Fibroblast of skin of right quadriceps (primary cell): ENCODE results near the gene RIN1.

Experiments used
- DNase-seq: peaks from one replicate; pipeline ENCODE4 v3.0.0-alpha.2; 2013

Gene RIN1

DNA sequence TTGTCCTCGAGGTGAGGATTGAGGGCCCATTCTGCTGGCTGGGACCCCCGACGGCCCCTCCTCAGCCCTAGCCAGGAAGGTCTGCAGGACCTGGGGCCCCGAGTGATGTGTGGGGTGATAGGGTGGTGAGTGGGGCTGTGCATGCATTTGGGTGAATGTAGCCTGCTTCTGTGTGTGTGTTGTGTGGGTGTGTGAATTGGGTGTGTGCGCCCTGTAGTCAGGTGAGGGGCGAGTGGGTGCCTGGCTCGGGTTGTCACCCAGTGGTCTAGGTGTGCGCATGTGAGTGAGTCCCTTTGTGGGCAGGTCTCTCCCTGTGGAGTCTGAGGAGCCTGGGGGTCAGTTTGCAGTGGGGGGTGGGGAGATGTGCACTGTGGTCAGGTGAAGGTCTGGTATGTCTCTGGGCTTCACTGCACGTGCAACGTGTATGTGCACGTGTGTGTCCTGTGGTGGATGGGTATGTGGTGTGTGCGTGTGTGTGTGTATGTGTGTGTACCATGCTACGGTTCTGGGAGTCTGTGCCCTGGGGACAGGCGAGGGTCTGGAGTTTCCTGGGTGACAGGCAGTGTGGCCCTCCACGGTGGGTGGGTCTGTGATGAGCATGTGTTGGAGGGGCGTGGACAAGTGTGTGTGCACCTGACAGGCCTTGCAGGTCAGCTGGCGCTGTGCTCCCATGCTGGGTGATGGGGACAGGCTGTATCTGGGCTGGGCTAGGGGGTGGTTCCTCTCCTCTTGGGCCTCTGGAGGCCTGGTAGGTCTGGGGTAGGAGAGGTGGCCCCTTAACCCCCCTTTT is 43.5 kb downstream of the RIN1 start:
- no peak for DNase-seq

DNA sequence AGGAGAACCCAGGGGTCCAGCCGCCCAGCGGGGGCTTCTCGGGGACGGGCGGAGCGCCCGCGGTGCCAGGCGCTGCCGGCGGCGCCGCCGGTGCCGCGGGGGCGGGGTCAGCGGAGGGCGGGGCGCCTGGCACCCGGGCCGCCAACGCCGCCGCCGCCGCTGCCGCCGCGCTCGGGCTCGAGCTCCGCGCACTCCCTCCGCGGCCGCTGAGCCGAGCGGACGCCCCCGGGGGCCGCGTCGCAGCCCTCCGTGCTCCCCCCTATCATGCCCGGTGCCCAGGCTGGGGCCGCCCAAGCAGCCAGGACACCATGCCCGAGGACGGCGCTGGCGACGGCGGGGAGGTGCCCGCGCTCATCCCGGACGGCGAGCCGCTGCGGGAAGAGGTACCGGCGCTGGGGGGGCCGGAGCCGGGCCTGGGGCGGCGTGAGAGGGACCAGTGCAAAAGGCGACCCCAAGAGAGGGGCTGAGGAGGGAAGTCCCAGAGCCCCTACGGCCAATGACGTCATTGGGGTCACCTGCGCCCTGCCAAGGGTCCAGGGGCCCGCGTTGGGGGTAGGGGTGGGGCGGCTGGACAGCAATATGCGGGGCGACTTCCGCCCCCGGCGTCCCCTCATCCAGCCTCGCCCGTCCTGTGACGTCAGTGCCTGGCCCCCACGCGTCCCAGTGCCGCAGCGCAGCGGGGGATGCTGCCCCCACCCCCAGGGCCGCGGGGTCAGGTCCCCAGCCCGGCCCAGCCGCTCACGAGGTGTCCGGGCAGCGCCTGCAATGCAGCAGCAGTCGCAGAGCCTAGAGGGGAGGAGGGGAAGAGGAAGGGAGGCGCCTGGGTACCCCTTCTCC is 44.3 kb downstream of the RIN1 start, which contains the start of gene TMEM151A:
TMEM151A (plus strand) TSS at position 189 of the 837 bp plus-strand sequence; CDS start at position 309, 120 bp downstream.
- DNase-seq = no peak

DNA sequence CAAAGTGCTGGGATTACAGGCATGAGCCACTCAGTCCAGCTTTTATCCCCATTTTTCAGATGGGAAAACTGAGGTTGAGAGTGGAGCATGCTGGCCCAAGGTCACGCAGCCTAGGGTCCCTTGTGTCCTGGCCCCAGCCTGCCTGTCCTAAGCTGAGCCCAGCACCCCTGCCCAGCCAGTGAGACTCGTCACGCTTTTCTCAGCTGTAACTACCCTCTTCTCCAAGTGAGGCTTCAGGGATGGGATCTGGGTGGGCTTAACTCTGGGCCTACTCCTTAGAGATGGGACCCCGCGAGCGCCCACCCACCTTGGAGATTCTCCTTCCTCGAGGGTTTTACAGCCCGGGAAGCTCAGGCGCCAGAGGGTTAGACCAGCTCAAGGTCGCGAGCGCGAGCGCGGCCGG is 44.9 kb downstream of the RIN1 start:
- DNase-seq = no peak

DNA sequence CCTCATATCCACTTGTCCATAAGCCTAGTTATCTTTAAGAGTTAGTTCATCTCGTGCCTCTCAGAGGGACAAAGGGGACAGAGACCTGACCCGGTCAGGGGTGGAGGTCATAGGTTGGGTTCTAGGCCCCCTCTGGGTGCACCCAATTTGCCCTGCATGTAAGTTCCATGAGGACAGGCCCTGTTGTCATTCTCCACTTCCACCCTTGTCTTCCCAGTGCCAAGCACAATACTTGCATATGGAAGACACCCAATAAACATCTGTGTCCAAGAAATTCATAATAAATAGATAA is 46.0 kb downstream of the RIN1 start:
- DNase-seq = no peak

DNA sequence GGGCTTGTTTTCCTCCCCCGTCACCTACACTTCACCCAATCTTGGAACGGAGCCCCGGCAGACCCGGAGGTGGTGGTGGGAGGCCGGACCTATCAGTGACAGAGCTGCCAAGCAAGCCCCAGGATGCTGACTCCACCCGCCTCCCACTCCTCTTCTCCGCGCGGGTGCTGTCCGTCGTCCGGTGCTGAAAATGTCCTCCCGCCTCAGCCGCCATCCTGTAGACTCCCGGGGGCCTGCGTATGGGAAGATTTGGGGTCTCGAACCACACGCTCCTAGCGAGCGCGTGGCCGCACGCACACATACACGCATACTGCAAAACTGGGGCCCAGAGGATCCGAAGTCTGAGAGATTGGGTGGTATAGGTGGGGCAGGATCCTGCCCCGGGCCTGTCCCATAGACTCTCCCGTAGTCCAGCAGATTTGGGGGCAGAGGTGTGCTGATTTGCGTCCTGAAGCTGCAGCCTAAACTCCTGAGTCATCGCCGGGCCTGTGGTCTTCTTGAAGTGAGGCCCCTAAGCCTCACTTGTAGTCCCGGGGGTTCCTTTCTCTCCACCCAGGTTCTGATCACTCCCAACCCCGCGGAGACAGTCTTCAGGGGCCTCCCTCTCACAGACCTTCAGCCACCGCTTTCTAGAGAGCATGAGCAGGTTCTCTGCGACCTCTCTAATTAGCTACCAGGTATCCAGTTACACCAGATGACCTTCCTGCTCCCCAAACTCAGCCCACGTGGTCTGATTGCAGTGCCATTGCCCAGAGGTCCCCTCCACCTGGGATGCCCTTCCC is 46.5 kb downstream of the RIN1 start:
- no peak for DNase-seq

DNA sequence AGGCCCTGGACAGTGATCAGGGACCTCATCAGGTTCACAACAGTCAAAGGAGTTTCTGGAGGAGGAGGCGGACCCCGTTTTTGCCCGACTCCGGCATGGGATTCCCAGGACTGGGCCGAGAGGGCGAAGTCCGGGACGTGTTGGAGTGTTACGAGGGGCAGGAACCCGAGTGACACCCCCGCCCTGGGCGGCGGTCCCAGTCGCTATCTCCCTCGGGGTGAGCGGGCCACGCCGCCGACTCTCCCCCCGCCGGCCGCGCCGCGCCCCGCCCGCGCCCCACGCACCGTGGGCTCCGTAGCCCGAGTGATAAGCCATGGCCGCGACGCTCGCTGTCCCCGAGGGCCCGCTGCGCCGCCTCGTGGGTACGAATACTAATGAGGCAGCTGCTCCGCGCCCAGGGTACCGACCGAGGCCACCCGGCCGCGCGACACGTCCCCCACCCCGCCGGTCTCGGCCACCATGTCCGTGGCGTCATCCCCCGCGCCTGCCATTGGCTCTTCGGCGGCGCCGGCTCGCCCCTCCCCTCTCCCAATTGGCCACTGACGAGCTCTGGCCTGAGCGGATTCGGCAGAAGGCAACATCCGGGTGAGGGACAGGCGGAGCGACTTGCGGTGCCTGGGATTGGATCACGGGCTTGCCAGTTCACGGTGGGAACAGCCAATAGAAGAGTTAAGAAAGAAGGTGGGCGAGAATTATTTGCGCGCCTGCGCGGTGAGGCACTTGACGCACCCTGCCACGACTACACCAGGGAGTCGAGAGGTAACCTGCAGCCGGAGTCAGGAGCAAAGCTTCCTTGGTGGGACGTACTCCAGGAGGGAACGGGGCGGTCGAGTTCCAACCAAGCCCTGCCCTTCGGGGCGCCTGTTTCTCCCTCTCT is 47.3 kb downstream of the RIN1 start, which contains the start of gene YIF1A:
YIF1A (minus strand) TSS at position 473 of the 877 bp plus-strand sequence; CDS start at position 315, 158 bp downstream.
- DNase-seq = peak; percentile 100

DNA sequence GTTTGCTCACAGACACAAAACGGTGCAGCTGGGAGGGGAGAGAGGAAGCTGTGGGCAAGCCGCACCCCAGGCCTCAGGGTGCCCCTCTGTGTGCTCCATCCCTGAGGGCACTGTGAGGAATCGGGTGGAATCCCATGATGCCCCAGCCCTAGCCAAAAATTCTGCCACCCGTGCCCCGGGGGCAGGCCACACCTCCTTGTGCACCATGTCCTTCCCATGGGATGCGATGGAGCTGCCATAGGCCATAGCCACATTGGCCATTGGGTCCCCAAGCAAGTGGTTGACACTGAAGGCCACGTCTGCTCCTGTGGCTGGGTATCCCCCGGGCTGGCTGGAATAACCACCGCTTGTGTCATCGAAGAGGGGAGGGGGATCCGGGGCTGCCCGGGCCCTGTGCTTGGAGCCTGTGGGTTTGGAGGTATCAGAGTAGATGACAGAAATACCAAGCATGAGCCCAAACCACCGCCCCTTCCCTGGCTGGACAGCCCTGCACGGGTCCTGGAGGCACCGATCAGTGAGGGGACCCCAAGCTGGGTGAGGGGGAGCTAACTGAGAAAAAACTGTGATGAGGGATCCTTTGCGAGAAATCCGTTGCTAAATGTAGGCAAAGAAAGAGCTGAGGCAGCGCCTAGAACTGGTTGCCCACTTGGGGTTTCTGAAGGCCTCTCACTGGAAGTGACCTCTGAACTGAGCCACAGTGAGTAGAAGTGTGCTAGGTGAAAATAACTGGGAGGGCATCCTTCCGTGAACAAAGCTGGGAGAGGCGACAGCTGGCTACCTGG is 48.2 kb downstream of the RIN1 start:
- DNase-seq = no peak

DNA sequence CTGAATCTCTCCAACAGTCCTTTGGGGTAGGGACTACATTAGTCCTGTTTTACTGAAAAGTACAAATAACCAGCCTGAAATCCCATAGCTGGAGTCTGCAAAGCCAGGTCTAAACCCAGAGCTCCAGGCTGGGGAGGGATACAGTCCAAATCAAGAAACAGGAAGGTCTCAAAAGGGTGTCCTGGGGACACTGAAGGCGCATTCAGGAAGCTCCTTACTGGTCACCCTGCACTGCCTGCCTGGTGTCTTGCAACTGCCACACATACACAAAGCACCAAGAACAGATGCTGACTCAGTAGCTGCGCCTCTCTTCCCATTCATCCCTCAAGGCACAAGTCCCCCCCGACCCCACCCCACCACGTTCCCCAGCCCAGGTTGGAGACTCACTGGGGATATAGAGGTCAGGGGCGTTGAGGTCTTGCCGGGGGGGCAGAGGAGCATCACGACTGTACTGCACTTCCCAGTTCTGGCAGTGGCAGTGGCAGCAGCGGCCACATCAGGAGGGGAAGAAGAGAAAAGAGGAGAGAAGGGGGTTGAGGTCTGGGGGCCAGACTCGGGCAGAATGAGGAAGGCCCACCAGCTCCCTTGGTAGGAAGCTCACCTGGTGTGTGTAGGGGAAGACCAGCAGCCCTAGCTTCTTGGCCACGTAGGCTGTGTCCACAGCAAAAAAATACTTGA is 48.9 kb downstream of the RIN1 start:
- no peak for DNase-seq

DNA sequence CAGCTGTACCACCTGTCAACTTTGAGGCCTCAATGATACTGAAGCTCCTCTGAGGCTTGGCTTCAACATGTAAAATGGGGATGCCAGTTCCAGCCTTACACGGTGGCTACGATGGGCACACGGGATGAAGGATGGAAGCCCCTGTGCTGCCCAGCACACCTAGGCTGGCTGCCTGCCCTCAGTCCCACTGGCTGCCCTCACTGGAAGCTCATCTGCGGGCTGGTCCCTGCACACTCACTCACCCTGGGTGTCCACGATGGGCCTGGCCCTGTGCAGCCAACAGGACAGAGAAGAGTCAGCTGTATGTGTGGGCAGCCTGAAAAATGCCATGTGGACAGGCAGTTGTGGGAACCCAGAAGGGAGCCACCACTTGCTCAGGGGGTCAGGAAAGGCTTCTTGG is 49.5 kb downstream of the RIN1 start:
- no peak for DNase-seq

DNA sequence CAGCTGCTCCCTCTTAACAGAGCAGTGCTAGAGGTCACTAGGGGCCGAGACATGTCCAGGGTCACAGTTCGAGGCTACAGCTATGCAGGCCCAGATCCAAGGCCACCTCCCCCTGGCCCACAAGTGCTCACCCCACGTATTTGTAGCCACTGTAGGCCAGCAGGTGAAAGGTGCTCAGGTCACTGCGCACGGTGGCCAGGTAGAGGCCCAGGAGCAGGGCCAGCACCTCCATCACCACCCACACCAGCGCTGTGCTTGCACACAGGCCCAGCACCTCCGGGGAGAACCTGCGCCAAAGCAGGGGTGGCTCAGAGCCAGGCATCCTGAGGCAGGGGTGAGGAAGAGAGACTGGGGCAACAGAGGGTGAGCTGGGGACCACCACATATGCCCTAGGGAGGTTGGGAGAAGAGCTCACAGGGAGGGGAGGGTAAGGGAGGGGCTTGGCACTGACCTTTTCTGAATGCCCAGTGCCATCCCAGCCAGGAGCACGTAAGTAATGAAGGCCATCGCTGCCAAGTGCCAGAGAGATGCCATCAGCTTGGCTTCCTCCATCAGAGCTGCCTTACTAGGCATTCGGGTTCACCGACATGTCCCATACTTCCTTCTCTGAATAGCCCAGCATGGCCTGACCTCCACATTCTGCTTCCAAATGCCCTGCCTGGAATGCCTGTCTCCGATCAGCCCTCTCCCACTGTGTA is 50.8 kb downstream of the RIN1 start:
- no peak for DNase-seq

DNA sequence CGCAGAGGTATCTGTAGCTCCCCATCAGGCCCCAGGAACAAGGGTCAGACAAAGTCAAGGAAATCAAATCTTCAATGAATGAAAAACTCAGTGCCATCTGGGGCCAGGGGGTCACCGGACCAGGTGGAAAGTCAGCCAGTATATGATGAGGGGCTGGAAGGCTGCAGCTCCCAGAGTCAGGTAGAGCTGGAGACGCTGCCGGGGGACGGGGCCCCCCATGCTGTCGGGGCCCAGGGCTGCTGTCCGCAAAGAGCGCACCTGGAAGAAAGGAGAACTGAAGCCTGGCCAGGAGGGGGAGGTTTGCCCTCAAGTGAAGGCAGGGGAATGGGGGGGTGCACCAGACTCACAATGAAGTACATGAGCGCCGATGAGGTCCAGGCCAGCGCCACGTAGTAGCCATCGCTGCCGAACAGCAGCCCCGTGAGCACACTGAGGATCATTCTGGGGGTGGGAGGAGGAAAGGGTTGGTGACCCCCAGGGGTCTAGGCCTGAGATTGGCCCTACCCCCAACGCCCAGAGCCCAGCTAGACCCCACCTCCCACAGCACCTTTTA is 51.6 kb downstream of the RIN1 start:
- no peak for DNase-seq

DNA sequence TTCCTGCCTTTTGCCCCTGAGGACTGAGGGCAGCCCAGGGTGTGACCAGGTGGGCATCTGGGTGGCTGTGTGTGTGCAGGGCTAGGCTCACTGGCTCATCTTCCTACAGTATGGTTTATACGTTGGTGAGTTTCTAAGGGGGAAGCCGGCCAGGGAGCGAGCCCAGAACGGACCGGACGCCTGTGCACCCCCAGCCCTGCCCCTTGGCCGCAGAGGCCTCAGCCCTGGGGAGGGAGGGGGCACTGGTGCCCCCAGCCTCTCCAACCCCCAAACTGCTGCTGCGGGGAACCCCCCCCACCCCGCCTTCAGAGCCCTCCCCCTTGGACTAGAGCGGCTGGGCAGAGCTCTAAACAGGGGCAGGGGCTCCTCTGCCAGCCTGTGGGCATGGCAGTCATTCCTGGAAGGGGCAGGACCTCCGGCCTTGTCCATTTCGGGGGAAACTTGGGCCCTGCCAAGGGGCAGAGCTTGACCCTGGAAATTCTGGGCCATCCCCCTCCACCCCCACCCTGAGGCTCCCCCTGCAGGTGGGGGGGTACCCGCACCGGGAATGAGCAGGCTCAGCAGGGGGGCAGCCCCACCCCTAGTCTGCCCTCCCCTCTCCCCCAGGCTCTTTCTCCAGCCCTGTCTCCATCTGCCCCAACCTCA is 52.7 kb downstream of the RIN1 start:
- no peak for DNase-seq

DNA sequence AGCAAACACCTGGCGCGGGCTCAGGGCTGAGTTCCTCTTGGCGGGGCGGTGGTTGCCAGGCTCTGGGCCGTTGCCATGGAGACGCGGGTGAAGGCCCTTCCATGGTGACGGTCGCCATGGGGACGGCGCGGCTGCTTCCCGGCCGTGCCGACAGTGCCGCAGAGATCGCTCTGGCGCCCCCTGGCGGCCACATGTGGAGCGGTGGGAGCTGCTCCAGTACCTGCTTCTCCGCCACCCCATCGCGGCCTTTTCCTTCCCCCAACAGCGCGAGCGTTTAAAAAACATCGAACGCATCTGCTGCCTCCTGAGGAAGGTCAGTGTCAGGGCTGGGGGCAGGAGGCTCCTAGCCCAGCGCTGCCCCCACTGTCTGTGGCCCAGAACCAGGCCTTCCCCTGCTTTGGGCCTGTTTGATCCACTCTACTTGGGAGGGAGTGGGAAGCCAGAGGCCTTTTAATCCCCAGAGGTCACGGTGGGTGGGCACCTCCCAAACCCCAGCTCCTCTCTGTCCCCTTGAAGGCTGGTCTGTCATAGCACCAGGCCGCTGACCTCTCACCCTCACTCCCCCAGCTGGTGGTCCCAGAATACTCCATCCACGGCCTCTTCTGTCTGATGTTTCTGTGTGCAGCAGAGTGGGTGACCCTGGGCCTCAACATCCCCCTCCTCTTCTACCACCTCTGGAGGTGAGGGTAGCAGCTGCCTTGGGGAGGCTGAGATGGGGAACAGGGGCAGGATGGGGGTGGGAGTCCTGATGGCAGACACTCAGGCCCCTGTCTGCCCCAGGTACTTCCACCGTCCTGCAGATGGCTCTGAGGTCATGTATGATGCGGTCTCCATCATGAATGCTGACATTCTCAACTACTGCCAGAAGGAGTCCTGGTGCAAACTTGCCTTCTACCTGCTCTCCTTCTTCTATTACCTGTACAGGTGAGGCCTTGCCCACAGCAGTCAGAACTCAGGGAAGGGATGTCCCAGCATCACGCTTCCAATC is 53.5 kb downstream of the RIN1 start:
- peak; percentile 93 for DNase-seq
